OCI-LY1 (cell line): Measurements from ENCODE around the gene IGF2BP2.

Experiments
- EZH2 ChIP-seq: fragments of 200-600 bp; sonication (generic), shearing (Covaris generic); IDR thresholded peaks from 2 replicates; pipeline ENCODE4 v1.8.0; 2017; ENCODE audit warnings: borderline replicate concordance, mixed run types, mild to moderate bottlenecking, antibody characterized with exemption, low read length, moderate library complexity, mixed read lengths
- TF ChIP-seq, protein P1 (sequence below): fragments of 200-600 bp; sonication (generic), shearing (Covaris generic); IDR thresholded peaks from 2 replicates; pipeline ENCODE4 v1.5.1; 2017; ENCODE audit warnings: mild to moderate bottlenecking, antibody characterized with exemption, low read length, moderate library complexity, mixed read lengths

- TF ChIP-seq, protein P1, sequence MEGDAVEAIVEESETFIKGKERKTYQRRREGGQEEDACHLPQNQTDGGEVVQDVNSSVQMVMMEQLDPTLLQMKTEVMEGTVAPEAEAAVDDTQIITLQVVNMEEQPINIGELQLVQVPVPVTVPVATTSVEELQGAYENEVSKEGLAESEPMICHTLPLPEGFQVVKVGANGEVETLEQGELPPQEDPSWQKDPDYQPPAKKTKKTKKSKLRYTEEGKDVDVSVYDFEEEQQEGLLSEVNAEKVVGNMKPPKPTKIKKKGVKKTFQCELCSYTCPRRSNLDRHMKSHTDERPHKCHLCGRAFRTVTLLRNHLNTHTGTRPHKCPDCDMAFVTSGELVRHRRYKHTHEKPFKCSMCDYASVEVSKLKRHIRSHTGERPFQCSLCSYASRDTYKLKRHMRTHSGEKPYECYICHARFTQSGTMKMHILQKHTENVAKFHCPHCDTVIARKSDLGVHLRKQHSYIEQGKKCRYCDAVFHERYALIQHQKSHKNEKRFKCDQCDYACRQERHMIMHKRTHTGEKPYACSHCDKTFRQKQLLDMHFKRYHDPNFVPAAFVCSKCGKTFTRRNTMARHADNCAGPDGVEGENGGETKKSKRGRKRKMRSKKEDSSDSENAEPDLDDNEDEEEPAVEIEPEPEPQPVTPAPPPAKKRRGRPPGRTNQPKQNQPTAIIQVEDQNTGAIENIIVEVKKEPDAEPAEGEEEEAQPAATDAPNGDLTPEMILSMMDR, result no peak
- TF ChIP-seq EZH2, result no peak
These were observed 18.3 kb upstream of the IGF2BP2 start for GRCh38 chr3:185843126-185843525.
